ENCODE results near the gene MED7. TPM values are rescaled to one million over a fixed set of nuclear protein-coding genes. Genes with fewer than 3 reads are reported as not detected.

The MED7 gene
- total RNA-seq, 1 experiment from 2014 or later, result 24.1 TPM

DNA sequence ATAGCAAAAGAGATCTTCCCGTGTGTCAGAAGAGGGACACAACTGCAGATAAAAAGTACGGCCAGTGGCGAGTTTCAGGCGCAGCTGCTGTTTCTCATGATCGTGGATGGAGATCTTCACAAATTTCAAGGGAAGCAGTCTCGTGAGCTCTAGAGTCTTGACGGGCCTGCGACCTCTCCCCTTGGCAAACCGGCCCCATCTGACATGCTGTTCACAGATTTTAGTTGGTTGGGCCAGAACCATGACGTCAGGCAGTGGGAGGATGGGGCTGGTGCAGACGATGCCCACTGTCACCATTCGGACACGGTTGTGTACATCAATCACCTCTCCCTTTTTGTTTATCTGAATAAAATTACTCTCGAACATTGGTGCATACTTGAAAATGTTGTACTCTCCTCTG lies 23.0 kb upstream of the MED7 start:
- TF ChIP-seq, protein P1, sequence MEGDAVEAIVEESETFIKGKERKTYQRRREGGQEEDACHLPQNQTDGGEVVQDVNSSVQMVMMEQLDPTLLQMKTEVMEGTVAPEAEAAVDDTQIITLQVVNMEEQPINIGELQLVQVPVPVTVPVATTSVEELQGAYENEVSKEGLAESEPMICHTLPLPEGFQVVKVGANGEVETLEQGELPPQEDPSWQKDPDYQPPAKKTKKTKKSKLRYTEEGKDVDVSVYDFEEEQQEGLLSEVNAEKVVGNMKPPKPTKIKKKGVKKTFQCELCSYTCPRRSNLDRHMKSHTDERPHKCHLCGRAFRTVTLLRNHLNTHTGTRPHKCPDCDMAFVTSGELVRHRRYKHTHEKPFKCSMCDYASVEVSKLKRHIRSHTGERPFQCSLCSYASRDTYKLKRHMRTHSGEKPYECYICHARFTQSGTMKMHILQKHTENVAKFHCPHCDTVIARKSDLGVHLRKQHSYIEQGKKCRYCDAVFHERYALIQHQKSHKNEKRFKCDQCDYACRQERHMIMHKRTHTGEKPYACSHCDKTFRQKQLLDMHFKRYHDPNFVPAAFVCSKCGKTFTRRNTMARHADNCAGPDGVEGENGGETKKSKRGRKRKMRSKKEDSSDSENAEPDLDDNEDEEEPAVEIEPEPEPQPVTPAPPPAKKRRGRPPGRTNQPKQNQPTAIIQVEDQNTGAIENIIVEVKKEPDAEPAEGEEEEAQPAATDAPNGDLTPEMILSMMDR (IDR thresholded peaks at IDR 0.05; ENCODE audit: unreplicated experiment), result no peak
- no TSS peak for BruUV-seq (replicated peaks)
- no peak for DNase-seq
- Mint-ChIP-seq H3K27ac (ENCODE audit: unreplicated experiment) (no peak overlapping the region), H3K36me3 (ENCODE audit: insufficient read depth, unreplicated experiment) (no peaks in the 10 kb centered on the region), H3K4me1 (ENCODE audit: low read depth, unreplicated experiment) (no peaks in the 10 kb centered on the region), H3K27me3 (ENCODE audit: unreplicated experiment) (peaks cover 42% of the 10 kb centered on the region), H3K4me3 (ENCODE audit: low read depth, unreplicated experiment) (no peak overlapping the region), H3K9me3 (ENCODE audit: low read depth, unreplicated experiment) (no peaks in the 10 kb centered on the region)
- CTCF ChIA-PET, result interaction anchor here (0.5 to 1.1 kb wide), 2 partner anchors 17 to 21 kb away, joined by 3 to 5 read pairs; no protein-coding TSS in a partner anchor
- intact Hi-C loops (cut with micrococcal nuclease; ENCODE audit: unreplicated experiment), result no loop called here

DNA sequence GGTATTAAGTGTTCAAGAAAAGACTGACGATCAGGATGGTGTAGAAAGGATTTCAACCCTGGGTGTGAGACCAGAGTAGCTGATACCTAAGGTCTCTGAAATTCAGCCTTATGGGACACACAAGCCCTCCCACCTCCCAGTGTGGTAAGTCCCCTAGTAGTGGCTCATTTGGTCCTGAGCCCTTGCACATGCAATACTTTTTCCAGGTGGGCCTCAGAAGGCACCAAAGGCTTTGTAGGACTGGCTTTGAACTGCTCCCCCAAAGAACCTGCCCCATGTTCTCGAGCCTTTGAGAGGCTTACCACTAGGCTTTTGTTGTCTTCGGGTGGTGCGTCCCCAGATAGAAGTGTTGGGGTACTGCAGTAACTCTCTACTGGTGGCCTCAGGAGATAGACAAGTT lies 22.6 kb upstream of the MED7 start:
- Mint-ChIP-seq H3K4me3 (ENCODE audit: low read depth, unreplicated experiment) (no peak overlapping the region), H3K27me3 (ENCODE audit: unreplicated experiment) (peaks cover 41% of the 10 kb centered on the region), H3K36me3 (ENCODE audit: insufficient read depth, unreplicated experiment) (no peaks in the 10 kb centered on the region), H3K9me3 (ENCODE audit: low read depth, unreplicated experiment) (no peaks in the 10 kb centered on the region), H3K4me1 (ENCODE audit: low read depth, unreplicated experiment) (no peaks in the 10 kb centered on the region), H3K27ac (ENCODE audit: unreplicated experiment) (no peak overlapping the region)
- intact Hi-C loops (cut with micrococcal nuclease; ENCODE audit: unreplicated experiment), result no loop called here
- no peak for DNase-seq
- TF ChIP-seq, protein P1 (IDR thresholded peaks at IDR 0.05; ENCODE audit: unreplicated experiment), result no peak
- CTCF ChIA-PET, result interaction anchor here (0.5 to 1.1 kb wide), 2 partner anchors 16 to 21 kb away, joined by 3 to 5 read pairs; no protein-coding TSS in a partner anchor
- BruUV-seq (replicated peaks), result no TSS peak

DNA sequence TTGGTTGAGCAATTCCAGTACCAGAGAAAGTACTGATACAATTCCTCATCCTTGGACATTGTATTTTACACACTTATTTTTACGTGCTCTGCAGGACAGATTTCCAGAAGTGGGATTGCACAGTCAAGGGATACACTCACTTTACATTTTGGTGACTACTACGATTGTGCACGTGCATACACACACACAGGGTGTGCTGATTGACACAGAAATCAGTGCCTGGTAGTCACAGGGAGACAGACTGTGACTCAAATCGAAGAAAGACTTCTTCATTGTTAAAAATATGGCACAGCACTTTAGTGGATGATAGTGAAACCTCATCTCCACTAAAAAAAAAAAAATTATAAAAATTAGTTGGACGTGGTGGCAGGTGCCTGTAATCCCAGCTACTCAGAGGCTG lies 21.9 kb upstream of the MED7 start:
- BruUV-seq (replicated peaks), result no TSS peak
- Mint-ChIP-seq H3K27ac (ENCODE audit: unreplicated experiment) (no peak overlapping the region), H3K36me3 (ENCODE audit: insufficient read depth, unreplicated experiment) (no peaks in the 10 kb centered on the region), H3K27me3 (ENCODE audit: unreplicated experiment) (peaks cover 44% of the 10 kb centered on the region), H3K4me1 (ENCODE audit: low read depth, unreplicated experiment) (no peaks in the 10 kb centered on the region), H3K4me3 (ENCODE audit: low read depth, unreplicated experiment) (no peak overlapping the region), H3K9me3 (ENCODE audit: low read depth, unreplicated experiment) (no peaks in the 10 kb centered on the region)
- TF ChIP-seq, protein P1 (IDR thresholded peaks at IDR 0.05; ENCODE audit: unreplicated experiment), result no peak
- no peak for DNase-seq
- CTCF ChIA-PET, result no interaction called here
- intact Hi-C loops (cut with micrococcal nuclease; ENCODE audit: unreplicated experiment), result no loop called here

DNA sequence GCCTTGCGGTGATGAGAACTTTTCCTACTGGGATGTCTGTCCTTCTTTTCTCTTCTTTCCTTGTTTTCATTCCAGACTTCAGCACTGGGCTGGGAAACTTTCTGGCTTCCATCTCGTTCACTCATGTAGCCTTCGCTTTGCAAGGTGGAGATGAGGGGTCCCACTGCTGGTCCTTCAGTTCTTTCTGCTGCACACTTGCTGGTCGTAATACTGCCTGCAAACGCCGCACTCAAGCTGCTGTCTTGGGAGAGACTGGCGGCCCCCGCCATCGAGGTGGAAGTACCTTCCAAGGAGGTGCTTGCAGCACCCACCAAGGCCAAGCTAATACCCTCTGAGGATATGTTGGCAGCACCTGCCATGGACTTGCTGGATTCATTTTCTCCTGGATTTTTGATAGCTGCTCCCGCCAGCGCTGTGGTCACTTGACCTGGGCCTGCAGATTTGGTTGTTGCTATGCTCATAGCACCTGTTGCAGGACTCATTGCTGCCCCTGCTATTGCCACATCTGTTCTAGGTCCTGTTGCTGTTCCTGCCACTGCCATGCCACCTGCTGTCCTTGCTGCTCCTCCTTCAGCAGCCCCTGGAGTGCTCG lies 20.4 kb upstream of the MED7 start:
- no peak for DNase-seq
- no peak overlapping the region for H3K27ac Mint-ChIP-seq (ENCODE audit: unreplicated experiment)
- no TSS peak for BruUV-seq (replicated peaks)
- H3K27me3 Mint-ChIP-seq (ENCODE audit: unreplicated experiment), result peaks cover 54% of the 10 kb centered on the region
- H3K4me1 Mint-ChIP-seq (ENCODE audit: low read depth, unreplicated experiment), result no peaks in the 10 kb centered on the region
- TF ChIP-seq, protein P1 (IDR thresholded peaks at IDR 0.05; ENCODE audit: unreplicated experiment), result no peak
- intact Hi-C loops (cut with micrococcal nuclease; ENCODE audit: unreplicated experiment), result no loop called here
- CTCF ChIA-PET, result interaction anchor here (0.6 kb wide), 1 partner anchor 10 kb away, joined by 4 read pairs; no protein-coding TSS in a partner anchor
- H3K4me3 Mint-ChIP-seq (ENCODE audit: low read depth, unreplicated experiment), result no peak overlapping the region
- H3K9me3 Mint-ChIP-seq (ENCODE audit: low read depth, unreplicated experiment), result no peaks in the 10 kb centered on the region
- H3K36me3 Mint-ChIP-seq (ENCODE audit: insufficient read depth, unreplicated experiment), result no peaks in the 10 kb centered on the region
